GM10266 (cell line): ENCODE results near the gene NME8.

Experiments
- DNase-seq: peaks from one replicate; pipeline ENCODE4 v3.0.0; 2012; ENCODE audit errors: extremely low spot score
- CTCF ChIP-seq: IDR thresholded peaks from 2 replicates; pipeline ENCODE4 v1.5.1; 2012; ENCODE audit warnings: mild to moderate bottlenecking, low read depth; ENCODE audit not compliant: control insufficient read depth, insufficient read depth; ENCODE audit errors: missing control alignments

NME8 gene

DNA sequence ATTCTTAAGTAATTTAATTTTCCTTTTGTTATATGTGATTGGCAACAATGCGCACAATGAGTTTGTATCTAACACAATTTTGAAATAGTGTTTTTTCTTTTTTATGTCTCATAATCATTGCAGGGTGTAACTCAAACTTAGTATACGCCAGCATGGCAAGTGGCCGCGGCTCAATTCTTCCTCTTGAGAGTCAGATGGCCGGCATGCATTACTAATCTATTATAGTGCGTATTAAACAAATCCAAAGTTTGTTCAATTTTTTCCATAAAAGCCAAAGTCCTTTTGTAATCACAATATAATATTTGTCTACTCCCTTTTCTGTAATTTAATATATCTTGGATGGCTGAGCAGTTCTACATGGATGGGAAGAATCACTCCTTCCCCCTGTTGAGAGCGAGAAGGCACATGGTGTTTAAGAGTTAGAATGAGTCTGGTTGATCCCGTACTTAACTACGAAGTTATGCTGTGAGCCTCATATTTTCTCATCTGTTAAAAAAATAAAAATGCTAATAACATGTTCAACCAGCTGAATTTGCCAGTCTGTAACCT, 84.7 kb downstream of the NME8 start:
- no peak for TF ChIP-seq CTCF
- no peak for DNase-seq

GRCh38 chr7:37942934-37943610, 94.7 kb downstream of the NME8 start:
- no peak for DNase-seq
- no peak for TF ChIP-seq CTCF

DNA sequence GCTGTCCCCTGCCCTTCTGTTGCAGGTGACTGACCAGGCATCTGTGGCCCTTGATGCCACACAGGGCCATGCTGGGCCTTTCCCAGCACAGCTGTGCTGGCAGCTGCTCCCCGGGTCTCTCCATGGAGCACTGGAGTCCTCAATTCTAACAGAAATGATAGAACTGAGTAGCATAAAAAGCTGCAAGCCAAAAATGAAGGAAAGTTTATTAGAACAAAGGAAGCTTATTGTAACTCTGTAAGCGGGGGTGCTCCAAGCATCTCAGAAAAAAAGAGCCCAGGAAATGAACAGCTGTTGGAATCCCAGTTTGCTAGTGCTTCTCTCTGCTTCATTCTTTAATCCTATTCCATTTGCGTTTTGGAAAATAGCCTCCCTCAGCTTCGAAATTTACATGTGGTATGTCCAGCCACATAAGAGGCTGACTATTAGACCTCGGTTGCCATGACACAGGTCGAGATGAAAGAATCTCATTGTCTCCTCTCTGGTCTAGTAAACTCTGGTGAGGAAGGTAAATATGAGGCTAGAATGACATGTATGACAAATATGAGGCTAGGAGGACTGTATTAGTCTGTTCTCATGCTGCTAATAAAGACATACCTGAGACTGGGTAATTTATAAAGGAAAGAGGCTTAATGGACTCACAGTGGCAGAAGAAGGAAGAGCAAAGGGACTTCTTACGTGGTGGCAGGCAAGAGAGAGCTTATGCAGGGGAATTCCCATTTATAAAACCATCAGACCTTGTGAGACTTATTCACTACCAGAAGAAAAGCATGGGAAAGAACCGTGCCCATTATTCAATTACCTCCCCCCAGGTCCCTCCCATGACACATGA, 95.7 kb downstream of the NME8 start:
- no peak for TF ChIP-seq CTCF
- DNase-seq = no peak

DNA sequence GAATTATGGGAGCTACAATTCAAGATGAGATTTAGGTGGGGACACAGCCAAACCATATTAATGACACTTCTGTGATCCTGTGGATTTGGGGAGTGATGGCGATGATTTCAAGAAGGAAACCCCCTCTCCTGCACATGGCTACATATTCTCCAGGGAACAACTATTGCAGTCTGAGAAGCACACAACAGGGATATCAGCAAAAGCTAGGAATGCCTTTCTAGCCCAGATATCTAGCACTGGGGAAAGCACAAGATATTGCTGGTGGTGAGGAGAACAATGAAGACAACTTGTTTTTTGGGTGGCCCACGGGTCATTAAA, 96.3 kb downstream of the NME8 start:
- no peak for TF ChIP-seq CTCF
- DNase-seq = no peak

DNA sequence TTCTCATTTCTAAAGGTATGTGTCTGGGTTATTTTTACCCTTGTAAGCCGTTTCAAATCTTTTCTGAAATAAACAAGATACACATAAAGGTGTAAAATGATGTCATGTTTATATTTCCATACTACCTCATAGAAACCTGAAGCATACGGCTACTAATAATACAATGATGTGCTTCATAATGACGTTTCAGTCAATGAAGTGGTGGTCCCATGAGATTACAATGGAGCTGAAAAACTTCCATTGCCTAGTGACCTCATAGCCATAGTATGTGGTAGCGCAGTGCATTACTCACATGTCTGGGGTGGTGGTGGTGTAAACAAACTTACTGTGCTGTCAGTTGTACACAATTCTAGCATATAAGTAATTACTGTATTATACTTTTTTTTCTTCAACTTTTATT, 96.9 kb downstream of the NME8 start:
- DNase-seq = no peak

GRCh38 chr7:37947138-37947940, 98.9 kb downstream of the NME8 start:
- TF ChIP-seq CTCF = no peak
- DNase-seq = no peak

More for the DNA sequence above, 96.9 kb downstream of the NME8 start:
- no peak for TF ChIP-seq CTCF

- no peak for DNase-seq
- TF ChIP-seq CTCF = no peak
These were observed 99.5 kb downstream of the NME8 start for GRCh38 chr7:37947941-37948210.
